Urothelium cell line (cell line): ENCODE data around the gene OR2A42.
"Not testable (repeated sequence)": the region's sequence is repeated elsewhere in the genome, so short reads cannot be mapped to it uniquely, and the experiment has no call there.

Experiments used
- DNase-seq: peaks from one replicate; pipeline ENCODE4 v3.0.0; 2011; ENCODE audit warnings: low spot score, mixed read lengths
- FAIRE-seq: peaks from 2 replicates; lab custom pipeline; 2011; peaks lifted over from hg19 to GRCh38; lab: Jason Lieb, UNC

The OR2A42 gene

DNA sequence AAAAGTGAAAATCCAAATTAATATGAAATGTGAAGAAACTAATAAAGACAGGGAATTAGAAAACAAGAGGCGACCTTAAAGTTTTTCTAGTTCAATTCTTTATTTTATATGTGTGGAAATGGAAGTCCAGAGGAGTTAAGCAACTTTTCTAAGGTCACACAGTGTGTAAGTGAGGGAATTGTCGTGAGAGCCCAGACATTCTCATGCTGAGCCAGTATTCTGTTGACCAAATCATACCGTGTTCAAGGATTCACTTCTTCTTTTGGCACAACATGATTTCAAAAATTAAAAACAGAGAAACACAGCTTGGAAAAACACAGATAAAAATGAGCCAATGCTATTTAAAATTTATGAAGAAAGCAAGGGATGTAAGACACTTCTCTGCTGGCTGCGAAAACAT, 12.5 kb downstream of the OR2A42 start:
- FAIRE-seq, DNase-seq: not testable (repeated sequence)

DNA sequence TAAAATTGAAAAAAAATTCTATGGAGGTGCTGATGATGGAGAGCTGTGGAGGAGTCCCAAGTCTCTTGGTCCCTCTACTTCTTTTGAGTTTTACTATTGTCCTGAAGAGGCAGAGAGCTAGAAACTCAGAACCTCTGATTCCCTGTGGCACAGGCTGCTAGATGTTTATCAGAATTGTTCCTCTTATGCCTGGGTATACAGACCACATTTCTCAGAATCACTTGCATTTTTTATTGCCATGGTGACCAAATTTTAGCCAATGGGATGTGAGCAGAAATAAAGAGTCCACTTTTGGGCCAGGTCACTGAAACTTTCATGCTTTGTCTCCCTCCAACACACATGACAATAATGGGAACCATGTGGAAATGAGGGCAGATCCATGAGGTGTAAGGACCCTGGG, 15.7 kb downstream of the OR2A42 start:
- not testable (repeated sequence) for FAIRE-seq, DNase-seq

DNA sequence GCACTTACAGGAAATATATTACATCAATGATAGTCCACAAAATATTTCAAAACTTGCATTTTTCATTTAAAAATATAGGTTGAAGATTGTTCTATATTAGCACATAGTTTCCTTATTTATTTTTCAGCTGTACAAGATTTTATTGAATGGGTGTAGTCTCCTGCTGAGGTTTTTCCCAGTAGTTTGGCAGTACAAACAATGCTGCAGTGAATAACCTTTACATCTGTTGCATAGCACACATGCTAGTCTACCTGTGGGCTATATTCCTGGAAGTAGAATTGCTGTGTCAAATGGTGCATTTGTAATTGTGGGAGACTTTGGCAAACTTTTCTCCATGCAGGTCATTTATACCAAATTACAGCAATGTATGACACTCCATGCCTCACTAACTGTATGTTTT, 18.9 kb downstream of the OR2A42 start:
- DNase-seq, FAIRE-seq: not testable (repeated sequence)

DNA sequence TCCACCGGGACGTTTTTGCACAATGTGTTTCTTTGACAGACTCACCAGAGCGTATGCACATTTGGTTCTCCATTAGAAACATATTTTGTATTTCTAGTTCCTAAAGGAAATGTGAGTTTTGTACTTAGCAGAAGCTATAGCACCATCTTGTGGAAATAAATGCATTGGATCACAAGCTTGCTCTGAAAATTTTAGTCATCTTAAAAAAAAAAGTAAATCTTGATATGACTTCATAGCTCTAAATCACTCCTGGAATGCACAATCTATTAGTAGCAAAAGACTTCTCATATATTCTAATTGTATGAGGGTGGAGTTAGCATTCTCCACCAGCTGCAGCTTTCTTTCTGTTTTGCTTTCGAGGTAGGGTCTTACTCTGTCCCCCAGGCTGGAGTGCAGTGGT, 20.3 kb downstream of the OR2A42 start:
- FAIRE-seq, DNase-seq: not testable (repeated sequence)

DNA sequence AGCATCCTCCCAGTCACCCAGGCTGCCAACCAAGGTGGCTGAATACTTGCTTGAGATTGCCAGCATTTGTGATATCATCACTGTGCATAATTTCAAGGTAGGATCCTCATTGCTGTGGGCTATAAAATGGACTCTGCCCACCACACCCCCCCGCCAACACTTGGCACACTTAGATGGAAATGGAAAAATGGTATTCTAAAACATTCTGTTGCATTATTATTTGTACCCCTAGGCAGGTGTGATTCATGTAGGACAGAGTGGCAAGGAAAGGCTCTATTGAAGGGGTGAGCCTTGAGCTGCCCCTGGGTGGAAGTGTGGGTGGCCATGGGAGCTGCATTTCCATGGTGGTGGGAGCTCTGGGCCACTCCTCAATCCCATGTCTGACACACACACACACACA, 20.8 kb downstream of the OR2A42 start:
- DNase-seq, FAIRE-seq: not testable (repeated sequence)

DNA sequence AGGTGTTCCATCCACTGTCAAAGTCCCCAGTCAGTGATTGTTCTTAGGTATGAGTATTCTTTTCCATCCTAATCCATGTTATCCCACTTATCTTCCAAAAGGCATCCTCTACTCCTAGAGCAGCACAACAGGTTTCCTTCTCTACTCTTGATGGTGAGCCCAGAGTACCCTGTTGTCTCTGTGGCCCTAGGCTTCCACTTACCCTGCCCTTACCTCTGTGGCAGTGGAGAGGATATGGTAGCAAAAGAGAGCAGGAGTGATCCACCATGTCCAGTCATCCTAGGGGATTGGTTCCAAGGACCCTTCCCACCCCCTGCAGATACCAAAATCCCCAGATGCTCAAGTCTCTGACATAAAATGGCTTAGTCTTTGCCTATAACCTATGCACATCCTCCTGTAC, 22.2 kb downstream of the OR2A42 start:
- DNase-seq, FAIRE-seq: not testable (repeated sequence)

DNA sequence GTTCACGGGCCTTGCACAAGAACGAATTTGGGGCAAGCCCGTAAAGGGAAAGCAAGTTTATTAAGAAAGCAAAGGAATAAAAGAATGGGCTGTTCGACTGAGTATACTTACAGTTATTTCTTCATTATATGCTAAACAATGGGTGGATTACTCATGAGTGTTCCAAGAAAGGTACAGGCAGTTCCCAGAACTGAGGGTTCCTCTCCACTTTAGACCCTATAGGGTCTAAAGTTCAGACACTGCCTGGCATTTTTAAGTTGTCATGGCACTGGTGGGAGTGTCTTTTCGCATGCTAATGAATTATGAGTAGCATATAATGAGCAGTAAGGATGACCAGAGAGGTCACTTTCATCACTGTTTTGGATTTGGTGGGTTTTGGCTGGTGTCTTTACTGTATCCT, 34.1 kb downstream of the OR2A42 start:
- FAIRE-seq, DNase-seq: not testable (repeated sequence)

DNA sequence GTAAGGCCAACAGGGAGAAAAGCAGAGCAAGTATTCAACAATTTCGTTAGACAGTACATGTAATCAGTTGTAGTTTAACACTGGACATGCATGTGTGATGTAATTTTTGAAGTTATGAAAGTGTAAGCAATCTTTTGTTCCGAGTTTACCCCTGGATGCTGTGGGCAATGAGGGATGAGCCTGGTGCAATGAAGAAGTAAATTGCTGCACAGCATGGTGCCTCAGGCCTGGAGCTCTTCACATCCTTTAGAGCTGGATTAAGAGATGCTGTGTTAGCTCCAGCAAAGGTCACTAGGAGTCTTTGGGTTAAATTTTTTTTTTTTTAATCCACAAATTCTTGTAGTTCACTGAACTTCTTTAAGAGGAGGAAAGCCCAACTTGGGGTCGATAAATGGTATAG, 36.3 kb downstream of the OR2A42 start:
- not testable (repeated sequence) for DNase-seq, FAIRE-seq

DNA sequence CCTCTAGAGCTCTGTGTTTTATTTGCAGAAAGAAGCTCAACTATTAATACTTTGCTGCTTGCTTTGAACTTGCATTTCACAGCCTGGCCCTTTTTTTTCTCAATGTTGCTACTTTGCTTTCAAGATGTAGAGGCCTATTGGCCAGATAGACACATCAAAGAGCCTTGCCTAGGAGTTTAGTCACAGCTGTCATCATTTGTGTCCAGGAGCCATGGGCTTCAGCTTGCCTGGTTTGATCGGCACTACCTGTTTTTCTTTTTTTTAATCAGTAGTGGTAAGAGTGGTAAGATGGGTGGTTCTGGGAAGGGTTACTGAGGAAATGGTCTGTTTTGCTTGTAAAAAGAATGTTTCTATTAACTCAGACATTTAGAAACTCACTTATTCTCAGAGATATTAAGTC, 37.4 kb downstream of the OR2A42 start:
- FAIRE-seq, DNase-seq: not testable (repeated sequence)

DNA sequence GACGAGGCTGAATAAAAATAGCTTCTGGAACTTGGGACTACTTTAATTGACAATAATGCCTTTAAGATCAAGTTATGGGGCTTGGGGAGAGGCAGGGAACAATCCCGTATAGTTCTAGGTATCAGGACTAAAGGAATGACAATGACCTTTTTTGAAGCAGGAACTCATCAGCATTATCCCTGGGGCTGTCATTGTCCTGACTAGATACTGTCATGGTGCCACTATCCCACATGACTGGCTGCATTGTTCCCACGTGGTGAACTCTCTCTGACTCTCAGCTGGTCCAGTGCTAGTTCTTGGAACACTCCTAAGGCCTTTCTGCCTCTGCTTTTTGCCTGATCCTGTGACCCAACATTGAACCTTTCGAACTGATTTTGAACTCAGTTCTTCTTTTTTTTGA, 40.5 kb downstream of the OR2A42 start:
- FAIRE-seq, DNase-seq: not testable (repeated sequence)

DNA sequence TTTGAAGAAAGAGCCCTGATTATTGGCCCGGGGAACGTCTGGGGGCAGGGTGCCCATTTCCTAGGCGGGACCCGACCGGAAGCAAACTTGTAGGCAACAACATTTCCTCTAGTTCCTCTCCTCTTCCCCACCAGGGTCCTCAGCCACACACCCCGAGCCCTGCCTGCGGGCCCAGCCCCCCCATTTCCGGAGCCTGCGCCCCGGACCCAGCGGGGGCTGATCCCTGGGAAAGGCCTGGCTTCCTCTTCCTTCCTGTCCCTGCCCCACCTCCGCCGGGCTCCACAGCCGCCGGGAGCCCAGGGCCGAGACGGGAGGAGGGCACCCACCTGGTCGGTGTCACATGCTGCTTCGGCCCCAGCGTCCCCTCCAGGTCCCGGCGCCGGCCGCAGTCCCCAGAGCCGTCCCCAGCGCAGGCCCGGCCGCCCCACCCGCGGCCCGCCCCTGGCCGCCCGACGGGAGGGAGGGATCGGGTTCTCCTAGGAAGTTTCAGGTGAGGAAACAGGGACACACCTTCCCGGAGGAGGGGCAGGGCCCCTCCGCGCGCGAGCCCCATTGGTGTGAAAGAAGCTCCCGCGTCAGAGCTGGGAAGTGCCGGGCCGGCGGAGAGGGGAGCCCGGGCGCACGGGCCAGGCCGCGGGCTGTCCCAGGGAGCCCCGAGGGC, 44.1 kb downstream of the OR2A42 start, which contains the start of gene ARHGEF35:
Gene ARHGEF35, minus strand, starts transcription at position 622 of the 661 bp plus-strand sequence. CDS start 7,450 bp downstream, outside the sequence.
- DNase-seq, FAIRE-seq: not testable (repeated sequence)

DNA sequence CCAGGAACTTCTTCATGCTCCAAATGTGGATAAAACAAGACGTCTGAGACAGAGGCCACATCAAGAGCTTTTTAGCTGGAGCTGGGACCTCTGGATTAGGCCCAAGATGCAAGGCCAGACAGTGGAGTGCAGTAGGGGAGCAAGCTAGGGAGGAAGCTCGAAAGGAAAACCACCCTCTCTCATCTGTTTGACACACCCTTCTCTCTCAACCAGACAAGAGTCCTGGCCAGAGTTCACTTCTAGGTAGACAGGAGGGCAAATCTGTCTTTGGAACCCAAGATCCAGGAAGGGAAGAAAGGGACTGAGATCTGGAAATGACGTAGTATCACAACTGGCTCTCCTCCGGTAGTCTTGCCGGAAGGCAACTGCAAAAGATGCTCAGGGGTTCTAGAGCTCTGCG, 45.0 kb downstream of the OR2A42 start:
- FAIRE-seq, DNase-seq: not testable (repeated sequence)

DNA sequence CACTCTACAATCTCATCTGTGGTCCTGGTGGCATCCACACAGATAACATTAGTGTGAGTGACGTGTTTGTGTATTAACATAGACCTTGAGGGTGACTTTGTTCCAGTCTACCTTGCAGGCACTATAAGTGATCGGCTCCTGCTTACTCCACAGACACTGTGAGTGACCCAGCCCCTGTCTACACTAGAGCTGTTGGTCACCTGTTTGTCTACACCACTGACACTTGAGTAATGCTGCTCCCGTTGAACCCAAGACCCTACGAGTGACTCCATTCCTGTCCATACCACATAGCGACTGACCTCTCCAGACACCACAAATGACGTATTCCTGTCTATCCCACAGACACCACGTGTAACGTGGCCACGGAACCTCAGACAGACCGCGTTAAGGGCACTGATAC, 45.6 kb downstream of the OR2A42 start:
- FAIRE-seq, DNase-seq: not testable (repeated sequence)

DNA sequence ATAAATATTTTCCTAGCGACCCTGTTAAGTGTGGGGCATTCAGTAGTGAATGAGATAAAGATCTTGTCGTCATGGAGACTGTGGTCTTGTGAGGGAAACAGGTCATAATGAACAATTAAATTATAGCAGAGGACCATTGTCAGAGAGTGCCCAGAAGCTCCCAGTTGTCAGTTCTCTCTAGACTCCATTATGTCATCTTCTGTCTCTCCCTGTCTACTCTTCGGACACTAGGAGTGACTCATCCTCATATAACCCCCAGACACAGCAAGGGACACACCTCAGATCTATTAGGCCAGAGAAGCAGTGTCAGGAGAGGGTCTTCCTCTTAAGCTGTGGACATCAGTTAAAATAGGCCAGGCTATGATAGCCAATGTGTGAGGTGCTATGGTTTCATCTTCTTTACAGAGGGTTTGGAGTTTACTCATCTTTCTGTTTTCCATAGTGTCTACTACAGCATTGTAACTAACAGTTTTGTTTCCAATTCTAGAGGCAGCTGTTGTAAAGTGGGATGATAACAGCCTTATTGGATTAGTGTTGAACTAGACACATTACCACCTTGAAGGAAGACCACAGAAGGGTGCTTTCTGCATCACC, 50.7 kb downstream of the OR2A42 start:
- DNase-seq, FAIRE-seq: not testable (repeated sequence)

DNA sequence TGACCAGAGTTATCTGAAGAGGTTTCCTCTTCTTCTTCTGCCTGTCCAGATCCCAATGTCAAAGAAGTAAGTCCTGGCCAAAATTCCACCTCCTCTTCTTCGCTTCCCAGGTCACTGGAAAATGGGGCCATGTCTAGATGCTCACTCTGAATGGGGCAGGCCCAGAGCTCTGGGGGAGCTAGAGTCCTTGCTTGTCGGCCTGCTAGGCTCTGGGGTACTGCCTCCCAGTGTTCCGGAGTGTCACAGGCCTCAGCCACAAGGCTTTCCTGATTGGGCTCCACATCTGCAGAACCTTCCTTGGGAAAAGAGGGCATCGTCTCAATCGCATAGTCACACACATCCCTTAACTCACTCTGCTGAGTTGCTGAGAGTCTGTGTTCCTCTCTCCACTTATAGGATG, 51.6 kb downstream of the OR2A42 start:
- not testable (repeated sequence) for FAIRE-seq, DNase-seq

DNA sequence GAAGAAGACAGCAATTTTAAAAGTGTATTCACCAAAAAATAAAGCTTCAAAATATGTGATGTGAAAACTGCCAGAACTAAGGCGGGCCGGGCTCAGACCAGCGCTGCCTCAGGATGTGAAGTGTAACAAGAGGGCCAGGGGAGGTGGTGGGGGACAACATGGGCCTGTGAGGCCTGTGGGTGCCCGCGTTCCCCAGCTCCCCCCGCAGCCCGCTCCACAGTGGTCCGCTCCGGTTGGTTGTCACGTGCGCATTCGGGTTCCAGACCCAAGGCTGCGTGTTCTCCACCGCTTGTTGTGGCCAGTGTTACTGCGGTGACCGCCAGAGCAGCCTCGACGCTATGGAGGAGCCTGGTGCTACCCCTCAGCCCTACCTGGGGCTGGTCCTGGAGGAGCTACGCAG, 56.2 kb downstream of the OR2A42 start, which contains the start of gene CTAGE4:
Gene CTAGE4, plus strand, starts transcription at position 301 of the 400 bp plus-strand sequence. Its CDS starts 38 bp downstream, at position 339.
- FAIRE-seq, DNase-seq: not testable (repeated sequence)

DNA sequence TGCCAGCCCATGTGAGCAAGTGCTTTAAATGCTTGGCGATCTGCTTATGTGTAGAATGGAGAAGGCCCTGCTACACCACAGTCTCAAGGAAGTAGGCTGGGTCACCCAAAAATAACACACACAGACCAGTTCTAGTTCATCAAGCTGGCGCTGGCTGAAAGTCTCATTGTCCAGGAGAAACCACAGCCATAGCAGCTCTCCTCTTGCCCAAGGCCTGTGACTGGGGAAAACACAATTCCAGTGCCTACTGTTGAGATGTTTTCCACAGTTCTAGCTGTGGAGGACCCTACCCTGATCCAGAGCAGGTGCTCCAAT, 60.3 kb downstream of the OR2A42 start:
- not testable (repeated sequence) for DNase-seq, FAIRE-seq

DNA sequence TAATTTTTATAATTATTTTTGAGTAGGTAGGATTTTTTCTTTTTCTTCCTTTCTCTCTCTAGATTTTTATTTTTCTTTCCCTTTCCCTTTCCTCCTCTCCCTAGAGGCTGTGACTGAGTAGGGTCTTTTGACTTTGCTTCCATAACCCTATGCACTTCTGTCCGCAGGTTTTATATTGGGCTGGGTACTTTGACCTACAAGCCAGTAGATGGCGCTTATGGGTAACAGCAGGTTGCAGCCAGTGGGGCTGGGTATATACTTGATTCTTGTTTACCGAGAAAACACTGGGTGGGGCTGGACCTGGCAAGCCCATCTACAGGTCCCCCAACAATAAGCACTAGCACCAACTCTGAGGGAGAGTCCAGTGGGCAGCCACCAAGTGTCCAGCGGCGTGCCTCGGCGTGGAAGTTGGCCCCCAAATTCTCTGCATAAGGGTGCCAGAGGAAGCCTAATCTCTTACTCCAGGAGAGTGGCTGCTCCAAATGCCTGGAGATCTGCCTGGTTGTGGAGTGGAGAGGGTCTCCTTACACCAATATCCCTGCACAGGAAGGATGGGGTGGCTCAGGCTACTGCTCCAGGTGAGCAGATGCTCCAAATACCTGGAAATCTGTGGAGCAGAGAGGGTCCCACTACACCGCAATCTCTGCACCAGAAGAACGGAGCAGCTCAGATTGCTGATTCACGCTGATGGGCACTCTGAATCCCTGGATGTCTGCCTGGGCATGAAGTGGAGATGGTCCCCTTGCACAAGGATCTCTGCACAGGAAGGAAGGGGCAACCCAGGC, 60.8 kb downstream of the OR2A42 start:
- FAIRE-seq, DNase-seq: not testable (repeated sequence)
